ENCODE measurements around the gene VPS72.

- no peak for TF ChIP-seq CTCF (IDR thresholded peaks at IDR 0.05)
- TF ChIP-seq POLR2A (IDR thresholded peaks at IDR 0.05), result no peak
Measured at GRCh38 chr1:151197863-151198253, 7.9 kb upstream of the VPS72 start.
